AG10803 (cell line): ENCODE results near the gene RASSF5.
"Not testable (repeated sequence)": the region's sequence is repeated elsewhere in the genome, so short reads cannot be mapped to it uniquely, and the experiment has no call there.

Experiments used
- DNase-seq: peaks from one replicate; pipeline ENCODE4 v3.0.0; 2010; ENCODE audit warnings: low read depth
- H3K4me3 ChIP-seq: 2 replicates; pipeline ENCODE4 v1.5.1; 2011; ENCODE audit warnings: mild to moderate bottlenecking, low read length, control low read depth
- CTCF ChIP-seq: conservative IDR thresholded peaks from 2 replicates; pipeline ENCODE4 v1.5.1; 2011; ENCODE audit warnings: mild to moderate bottlenecking, low read length, control low read depth, inconsistent platforms

The RASSF5 gene

GRCh38 chr1:206596319-206596666 is 89.0 kb downstream of the RASSF5 start:
- no peak for TF ChIP-seq CTCF
- no peak for DNase-seq
- no peak overlapping the region for H3K4me3 ChIP-seq

GRCh38 chr1:206600527-206600926 is 93.2 kb downstream of the RASSF5 start:
- TF ChIP-seq CTCF: no peak
- no peak overlapping the region for H3K4me3 ChIP-seq
- DNase-seq: peak; percentile 67

GRCh38 chr1:206604861-206605260 is 97.5 kb downstream of the RASSF5 start:
- no peak for TF ChIP-seq CTCF
- no peak for DNase-seq
- H3K4me3 ChIP-seq: no peak overlapping the region

GRCh38 chr1:206606867-206607266 is 99.5 kb downstream of the RASSF5 start:
- peak; percentile 49 for TF ChIP-seq CTCF
- no peak overlapping the region for H3K4me3 ChIP-seq
- peak; percentile 18 for DNase-seq

- peak; percentile 75 for TF ChIP-seq CTCF
- DNase-seq: peak; percentile 44
- H3K4me3 ChIP-seq: no peak overlapping the region
Observed at GRCh38 chr1:206608108-206608698, 100.9 kb downstream of the RASSF5 start.

- TF ChIP-seq CTCF: no peak
- peak; percentile 25 for DNase-seq
- H3K4me3 ChIP-seq: no peak overlapping the region
Observed at GRCh38 chr1:206609229-206609991, 102.1 kb downstream of the RASSF5 start.

GRCh38 chr1:206612129-206612876 is 105.0 kb downstream of the RASSF5 start, which contains the start of gene EIF2D:
Gene EIF2D, minus strand, starts transcription at chr1:206612465. Its CDS starts 123 bp downstream, at chr1:206612342.
- DNase-seq: peak; percentile 89
- peak within 1 kb of the TSS; percentile 93 for H3K4me3 ChIP-seq
- TF ChIP-seq CTCF: peak; percentile 68

- not testable (repeated sequence) for H3K4me3 ChIP-seq, DNase-seq
Observed at GRCh38 chr1:206626396-206626795, 119.1 kb downstream of the RASSF5 start.
